Measurements from ENCODE around the gene SLC19A2.

Gene SLC19A2

GRCh38 chr1:169451218-169451824, 34.4 kb downstream of the SLC19A2 start:
- no peak for TF ChIP-seq CTCF (IDR thresholded peaks at IDR 0.05; ENCODE audit: borderline replicate concordance, insufficient read depth, low read depth, low read length)
- H3K4me3 ChIP-seq (ENCODE audit: low read depth, low read length) = no peak overlapping the region

- no peak overlapping the region for H3K4me3 ChIP-seq (ENCODE audit: low read depth, low read length)
- no peak for TF ChIP-seq CTCF (IDR thresholded peaks at IDR 0.05; ENCODE audit: borderline replicate concordance, insufficient read depth, low read depth, low read length)
Measured at GRCh38 chr1:169443923-169444322, 41.8 kb downstream of the SLC19A2 start.

GRCh38 chr1:169427081-169427641, 58.6 kb downstream of the SLC19A2 start, which contains the start of gene CCDC181:
CCDC181 (minus strand) TSS chr1:169427474; CDS start chr1:169424927, 2,547 bp downstream.
- H3K4me3 ChIP-seq (ENCODE audit: low read depth, low read length) = no peak within 1 kb of the TSS
- no peak for TF ChIP-seq CTCF (IDR thresholded peaks at IDR 0.05; ENCODE audit: borderline replicate concordance, insufficient read depth, low read depth, low read length)

GRCh38 chr1:169426174-169426705, 59.5 kb downstream of the SLC19A2 start:
- H3K4me3 ChIP-seq (ENCODE audit: low read depth, low read length) = no peak overlapping the region
- no peak for TF ChIP-seq CTCF (IDR thresholded peaks at IDR 0.05; ENCODE audit: borderline replicate concordance, insufficient read depth, low read depth, low read length)

- H3K4me3 ChIP-seq (ENCODE audit: low read depth, low read length) = no peak overlapping the region
- TF ChIP-seq CTCF (IDR thresholded peaks at IDR 0.05; ENCODE audit: borderline replicate concordance, insufficient read depth, low read depth, low read length) = no peak
Measured at GRCh38 chr1:169421309-169421708, 64.4 kb downstream of the SLC19A2 start.

- TF ChIP-seq CTCF (IDR thresholded peaks at IDR 0.05; ENCODE audit: borderline replicate concordance, insufficient read depth, low read depth, low read length) = no peak
- H3K4me3 ChIP-seq (ENCODE audit: low read depth, low read length) = no peak overlapping the region
Measured at GRCh38 chr1:169414952-169415351, 70.8 kb downstream of the SLC19A2 start.
